Stimulated activated CD8-positive, alpha-beta memory T cell treated with anti-CD3 and anti-CD28 coated beads, Interleukin-12 subunit alpha, Interleukin-12 subunit beta, amount 100 ng/mL, for 24 hours (primary cell): ENCODE results near the gene SLC6A2.
"Not testable (repeated sequence)": the region's sequence is repeated elsewhere in the genome, so short reads cannot be mapped to it uniquely, and the experiment has no call there.

Source experiments
- DNase-seq: peaks from one replicate; pipeline ENCODE4 v3.0.0-alpha.2; 2020; ENCODE audit errors: extremely low read depth

The SLC6A2 gene

GRCh38 chr16:55655897-55656681 lies at the start of gene SLC6A2:
Gene SLC6A2 (plus strand): TSS chr16:55655988. CDS start chr16:55656695, 707 bp downstream.
- no peak for DNase-seq

GRCh38 chr16:55613613-55614335 lies 42.0 kb upstream of the SLC6A2 start:
- no peak for DNase-seq

DNA sequence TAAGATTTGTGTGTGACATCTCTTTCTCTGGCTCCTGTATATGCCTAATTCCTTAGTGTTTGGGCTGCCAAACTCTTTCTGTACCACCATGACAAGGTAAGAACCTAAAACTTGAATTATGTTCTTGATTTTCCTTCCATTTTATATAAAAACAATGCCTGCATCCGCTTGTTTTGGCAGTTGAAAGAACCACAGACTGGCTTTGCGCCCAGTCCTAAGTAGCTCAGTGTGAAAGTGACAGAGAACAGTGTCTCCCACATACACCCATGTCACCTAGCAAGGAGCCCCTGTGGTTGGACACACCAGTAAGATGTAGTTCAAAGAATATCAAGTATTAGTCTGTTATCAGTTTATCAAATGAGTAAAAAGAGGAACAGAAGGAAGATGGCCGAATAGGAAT lies 40.7 kb upstream of the SLC6A2 start:
- no peak for DNase-seq

DNA sequence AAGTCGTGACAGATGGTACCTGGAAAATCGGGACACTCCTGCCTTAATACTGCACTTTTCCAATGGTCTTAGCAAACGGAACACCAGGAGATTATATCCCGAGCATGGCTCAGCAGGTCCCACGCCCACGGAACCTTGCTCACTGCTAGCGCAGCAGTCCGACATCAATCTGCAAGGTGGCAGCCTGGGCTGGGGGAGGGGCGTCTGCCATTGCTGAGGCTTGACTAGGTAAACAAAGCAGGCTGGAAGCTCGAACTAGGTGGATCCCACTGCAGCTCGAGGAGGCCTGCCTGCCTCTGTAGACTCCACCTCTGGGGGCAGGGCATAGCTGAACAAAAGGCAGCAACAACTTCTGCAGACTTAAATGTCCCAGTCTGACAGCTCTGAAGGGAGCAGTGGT lies 40.1 kb upstream of the SLC6A2 start:
- DNase-seq, result not testable (repeated sequence)

DNA sequence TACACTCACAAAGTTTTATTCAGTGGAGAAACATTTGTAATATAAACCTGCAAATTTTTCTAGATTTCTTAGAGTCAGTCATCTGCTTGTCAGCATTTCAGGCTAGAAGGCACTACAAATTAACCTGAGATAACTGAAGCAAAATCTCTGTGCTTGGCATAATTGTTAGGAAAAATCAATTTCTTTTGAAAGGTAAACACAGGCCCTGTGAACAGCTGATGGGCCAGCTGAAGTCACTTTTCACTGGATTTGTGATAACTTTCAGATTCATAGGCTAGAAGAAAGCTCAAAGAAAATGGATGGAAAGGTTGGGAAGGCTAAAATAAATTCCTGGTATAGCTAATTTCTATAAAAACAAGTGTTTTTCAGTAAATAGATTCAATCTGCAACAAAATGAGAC lies 34.0 kb upstream of the SLC6A2 start:
- DNase-seq, result no peak

GRCh38 chr16:55622272-55622671 lies 33.5 kb upstream of the SLC6A2 start:
- no peak for DNase-seq

DNA sequence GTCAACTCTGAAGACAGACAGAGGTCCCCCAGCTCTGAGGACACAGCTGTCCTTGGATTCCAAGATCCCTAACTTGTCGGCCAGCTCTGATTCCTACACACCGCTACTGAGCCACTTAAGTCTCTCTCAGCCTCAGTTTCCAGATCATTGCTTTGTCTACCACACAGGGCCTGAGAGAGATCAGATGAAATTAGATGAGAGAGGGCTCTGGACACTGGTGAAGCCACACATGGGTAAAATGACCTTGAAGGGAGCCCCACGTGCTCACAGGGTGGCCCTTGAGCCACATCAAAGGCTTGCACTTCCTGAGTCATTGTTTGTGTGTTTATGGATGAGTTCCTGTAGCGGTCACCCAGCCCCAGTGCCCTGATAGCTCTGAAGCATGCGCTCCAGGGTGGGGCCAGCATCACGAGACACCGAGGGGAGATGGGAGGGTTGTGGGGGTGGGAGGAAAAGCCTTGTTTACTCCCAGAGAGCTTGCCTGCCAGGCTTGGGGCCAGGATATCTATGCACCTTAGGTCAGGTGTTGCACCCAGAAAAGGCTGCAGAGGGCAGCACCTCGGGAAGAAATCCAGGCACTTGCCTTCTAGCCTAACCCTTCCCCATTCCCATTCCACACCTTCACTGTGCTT lies 32.7 kb upstream of the SLC6A2 start:
- no peak for DNase-seq

DNA sequence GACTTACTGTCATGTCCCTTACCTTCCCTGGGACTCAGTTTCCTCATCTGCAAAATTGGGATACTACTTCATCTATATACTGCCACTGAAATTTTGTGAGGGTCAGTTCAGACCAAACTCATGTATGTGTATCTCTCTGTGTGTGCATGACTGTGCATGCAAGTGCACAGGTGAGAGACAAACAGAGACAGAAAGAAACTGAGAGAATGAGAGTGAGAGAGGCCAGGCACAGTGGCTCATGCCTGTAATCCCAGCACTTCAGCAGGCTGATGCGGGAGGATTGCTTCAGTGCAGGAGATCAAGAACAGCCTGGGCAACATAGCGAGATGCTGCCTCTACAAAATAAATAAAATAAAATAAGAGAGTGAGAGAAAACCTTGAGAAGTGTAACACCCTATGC lies 32.1 kb upstream of the SLC6A2 start:
- DNase-seq, result no peak

GRCh38 chr16:55624696-55625095 lies 31.1 kb upstream of the SLC6A2 start:
- no peak for DNase-seq

GRCh38 chr16:55625843-55626242 lies 29.9 kb upstream of the SLC6A2 start:
- no peak for DNase-seq

- no peak for DNase-seq
Observed at GRCh38 chr16:55628306-55628968, 27.4 kb upstream of the SLC6A2 start.

GRCh38 chr16:55630774-55631173 lies 25.0 kb upstream of the SLC6A2 start:
- DNase-seq, result no peak

DNA sequence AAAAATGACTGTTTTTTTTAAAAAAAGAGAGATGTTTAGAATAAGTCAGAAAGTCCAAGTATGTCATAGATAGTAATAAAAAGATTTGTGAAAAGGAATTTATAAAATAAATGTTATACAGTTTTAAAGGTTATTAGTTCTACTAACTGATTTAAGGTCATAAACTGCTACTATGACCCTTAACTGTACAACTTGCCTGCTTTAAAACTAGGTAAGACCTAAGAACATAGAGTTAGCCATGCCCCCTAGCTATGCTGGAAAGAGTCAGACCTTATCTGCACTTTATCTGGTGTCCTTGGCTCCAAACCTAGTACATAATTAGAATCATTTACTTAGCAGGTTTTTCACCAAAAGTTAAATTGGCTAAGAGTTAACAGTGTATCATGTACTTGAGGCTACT lies 23.5 kb upstream of the SLC6A2 start:
- DNase-seq, result no peak

GRCh38 chr16:55634193-55634592 lies 21.6 kb upstream of the SLC6A2 start:
- DNase-seq, result no peak

- DNase-seq, result no peak
Observed at GRCh38 chr16:55638256-55638655, 17.5 kb upstream of the SLC6A2 start.

- DNase-seq, result no peak
Observed at GRCh38 chr16:55640701-55641327, 15.0 kb upstream of the SLC6A2 start.

- DNase-seq, result no peak
Observed at GRCh38 chr16:55641430-55642056, 14.2 kb upstream of the SLC6A2 start.

- no peak for DNase-seq
Observed at GRCh38 chr16:55642611-55643010, 13.2 kb upstream of the SLC6A2 start.

GRCh38 chr16:55643161-55643970 lies 12.4 kb upstream of the SLC6A2 start:
- DNase-seq, result no peak

GRCh38 chr16:55645986-55646385 lies 9.8 kb upstream of the SLC6A2 start:
- DNase-seq, result no peak
